ENCODE results near the gene KRT75.

The KRT75 gene

DNA sequence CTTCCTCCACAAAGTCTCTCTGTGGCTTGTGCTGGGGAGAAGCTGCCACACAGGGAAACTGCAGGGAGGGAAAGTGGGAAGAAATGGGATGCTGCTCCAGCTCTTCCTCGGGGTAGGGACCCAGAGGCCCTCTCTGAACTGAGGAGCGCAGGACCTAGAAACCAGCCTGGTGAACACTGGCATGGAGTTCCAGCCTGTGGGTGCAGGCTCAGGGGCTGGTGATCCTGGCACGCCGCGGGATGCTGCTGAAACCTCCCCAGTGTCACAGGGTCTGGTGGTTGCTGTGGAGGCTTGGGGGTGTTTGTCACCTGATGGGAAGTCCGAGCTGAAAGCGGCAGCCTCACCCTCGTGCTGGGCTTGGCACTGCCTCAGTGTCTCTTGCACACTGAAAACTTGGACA, 5.2 kb upstream of the KRT75 start:
- no peak for DNase-seq

DNA sequence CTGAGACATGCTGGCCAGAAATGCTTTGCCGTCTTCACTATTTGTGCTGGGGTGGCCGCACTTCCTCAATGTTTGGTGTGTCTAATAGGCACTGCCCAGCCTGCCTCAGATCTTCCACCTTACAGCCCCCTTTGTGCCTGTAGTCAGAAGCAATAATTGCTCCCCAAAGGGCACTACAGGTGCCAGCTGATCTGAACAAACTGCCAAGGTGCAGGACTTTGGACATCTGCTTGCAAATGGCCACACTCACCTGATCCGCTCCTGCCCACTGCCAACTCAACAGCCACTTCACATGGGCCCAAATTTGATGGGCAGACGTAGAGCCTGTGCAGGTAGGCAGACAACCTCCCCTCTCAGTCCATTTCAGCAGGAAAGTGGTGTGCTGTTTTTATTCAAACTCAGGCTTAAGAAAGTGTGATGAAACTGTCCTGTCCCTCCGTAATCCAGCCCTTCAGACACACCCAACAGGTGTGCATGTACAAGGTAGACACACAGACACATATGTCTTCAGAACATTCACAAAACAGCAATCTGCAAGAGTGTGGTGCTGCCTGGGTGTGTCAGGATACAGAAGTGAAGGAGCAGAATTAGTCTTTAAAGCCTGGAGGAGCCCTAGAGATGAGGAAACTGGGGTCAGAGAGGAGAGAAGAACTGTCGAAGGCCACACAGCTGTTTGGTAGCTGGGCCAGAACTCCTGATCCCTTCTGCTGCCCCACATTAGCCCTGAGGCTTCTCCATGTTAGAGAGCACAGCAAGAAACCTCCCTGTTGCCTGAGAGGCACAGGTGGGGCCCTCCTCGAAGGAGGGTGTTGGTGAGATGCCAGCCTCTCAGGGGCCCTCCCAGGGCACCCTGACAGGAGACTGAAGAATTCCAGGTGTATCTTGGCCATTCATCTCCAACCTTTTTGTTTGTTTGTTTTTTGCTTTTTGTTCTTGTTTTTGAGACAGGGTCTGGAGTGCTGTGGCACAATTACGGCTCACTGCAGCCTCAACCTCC, 4.4 kb upstream of the KRT75 start:
- DNase-seq = no peak

DNA sequence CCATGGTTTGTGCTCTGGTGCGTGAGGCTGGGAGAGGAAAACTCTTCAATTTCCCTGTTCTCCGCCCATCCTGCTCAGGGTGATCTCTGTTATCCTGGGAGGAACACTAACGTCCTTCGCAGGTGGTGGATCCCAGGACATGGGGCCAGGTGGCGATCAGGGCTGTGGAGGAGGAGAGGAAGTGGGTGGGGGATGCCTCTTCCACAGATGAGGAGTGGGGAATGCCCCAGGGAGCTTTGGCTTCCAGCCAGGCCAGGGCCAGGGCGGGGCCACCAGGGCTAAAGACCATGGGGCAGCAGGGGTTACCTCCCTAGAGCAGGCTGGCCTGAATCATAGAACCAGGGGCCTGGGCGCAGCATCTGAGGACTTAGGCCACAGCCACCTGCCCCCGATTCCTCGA, 3.3 kb upstream of the KRT75 start:
- no peak for DNase-seq

DNA sequence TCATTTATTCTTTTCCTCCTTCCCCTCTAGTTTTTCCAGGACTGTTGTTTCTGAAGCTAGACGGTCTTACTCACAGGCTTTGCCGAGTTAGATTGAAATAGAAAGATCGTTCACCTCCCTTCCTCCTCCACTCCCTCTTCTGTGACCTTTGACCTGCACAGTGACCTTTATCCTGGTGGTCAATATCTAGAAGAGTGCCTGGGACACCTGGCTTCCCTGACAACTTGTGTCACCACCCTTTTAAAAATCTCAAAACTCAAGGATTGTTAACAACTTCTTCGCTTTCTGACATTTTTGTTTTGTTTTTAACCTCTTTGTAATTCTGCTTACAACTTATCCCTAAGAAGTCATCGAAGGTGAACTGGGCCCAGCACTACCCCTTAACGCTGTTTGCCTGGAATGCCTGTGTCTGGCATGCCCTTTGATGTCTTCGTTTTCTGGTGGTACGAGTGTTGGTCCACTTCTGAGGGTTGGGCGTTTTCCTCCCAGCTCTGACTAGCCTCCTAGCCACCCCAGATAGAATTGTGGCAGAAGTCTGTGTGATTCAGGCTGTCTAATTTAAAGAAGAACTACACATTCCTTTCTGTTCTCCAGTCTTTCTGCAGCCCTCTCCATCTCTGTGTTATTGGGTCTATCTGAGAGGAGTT, 2.8 kb upstream of the KRT75 start:
- DNase-seq = no peak

- DNase-seq = no peak
Measured at GRCh38 chr12:52436000-52436827, 2.0 kb upstream of the KRT75 start.

GRCh38 chr12:52435659-52435999, 1.5 kb upstream of the KRT75 start:
- DNase-seq = no peak

GRCh38 chr12:52434760-52435530, 774 bp upstream of the KRT75 start:
- DNase-seq = no peak

DNA sequence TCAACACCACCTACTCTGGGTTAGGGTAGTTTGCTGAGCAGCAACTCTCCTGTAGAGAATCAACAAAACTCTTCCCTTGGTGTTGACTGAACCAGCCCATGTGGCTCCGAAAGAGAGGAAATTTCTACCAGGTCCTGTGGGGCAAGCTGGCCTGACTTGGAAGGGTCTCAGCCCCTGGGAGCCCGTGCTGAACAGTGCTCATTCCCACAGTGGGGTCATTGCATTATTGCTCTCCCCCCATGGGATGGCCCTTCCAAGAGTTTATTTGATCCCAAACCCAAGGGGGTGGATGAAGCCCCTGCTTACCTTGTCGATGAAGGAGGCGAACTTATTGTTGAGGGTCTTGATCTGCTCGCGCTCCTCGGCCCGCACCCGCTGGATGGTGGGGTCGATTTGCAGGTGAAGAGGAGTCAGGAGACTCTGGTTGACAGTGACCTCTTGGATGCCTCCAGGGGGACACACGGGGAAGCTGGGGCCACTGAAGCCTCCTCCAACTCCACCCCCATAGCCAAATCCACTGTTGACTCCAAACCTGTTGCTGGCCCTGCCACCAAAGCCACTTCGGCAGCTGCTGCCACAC, 580 bp downstream of the KRT75 start:
- no peak for DNase-seq

- DNase-seq = no peak
Measured at GRCh38 chr12:52432559-52433207, 1.5 kb downstream of the KRT75 start.

DNA sequence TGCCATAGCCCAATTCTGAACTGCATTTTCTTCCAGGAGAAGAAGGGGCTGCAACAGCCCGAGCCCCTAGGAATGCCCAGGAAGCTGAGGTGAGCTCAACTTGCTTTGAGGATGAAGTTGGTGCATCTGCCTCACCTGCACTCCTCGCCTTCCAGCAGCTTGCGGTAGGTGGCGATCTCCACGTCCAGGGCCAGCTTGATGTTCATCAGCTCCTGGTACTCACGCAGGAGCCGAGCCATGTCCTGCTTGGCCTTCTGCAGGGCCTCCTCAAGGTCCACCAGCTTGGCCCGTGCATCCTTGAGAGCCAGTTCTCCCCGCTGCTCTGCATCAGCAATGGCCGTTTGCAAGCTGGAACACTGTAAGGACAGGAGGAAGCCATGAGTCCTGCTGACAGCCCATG, 6.0 kb downstream of the KRT75 start:
- DNase-seq = no peak

GRCh38 chr12:52427083-52427482, 7.1 kb downstream of the KRT75 start:
- DNase-seq = no peak

- no peak for DNase-seq
Measured at GRCh38 chr12:52426034-52426433, 8.1 kb downstream of the KRT75 start.

DNA sequence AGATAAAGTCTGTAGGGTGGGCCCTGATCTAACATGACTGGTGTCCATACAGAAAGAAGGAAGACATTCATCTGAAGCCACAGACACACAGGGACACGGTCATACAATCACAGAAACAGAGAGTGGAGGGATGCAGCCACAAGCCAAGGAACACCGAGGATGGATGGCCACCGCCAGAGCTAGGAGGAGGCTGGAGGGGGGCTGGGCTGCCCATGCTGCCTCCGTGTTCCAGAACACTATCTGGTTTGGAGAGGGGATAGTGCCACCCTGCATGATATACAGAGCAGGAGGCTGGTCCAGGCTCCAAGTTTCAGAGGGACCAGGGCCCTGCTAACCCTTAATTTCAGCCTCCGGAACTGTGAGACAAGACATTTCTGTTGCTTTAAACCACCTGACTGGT, 8.7 kb downstream of the KRT75 start:
- DNase-seq = no peak

DNA sequence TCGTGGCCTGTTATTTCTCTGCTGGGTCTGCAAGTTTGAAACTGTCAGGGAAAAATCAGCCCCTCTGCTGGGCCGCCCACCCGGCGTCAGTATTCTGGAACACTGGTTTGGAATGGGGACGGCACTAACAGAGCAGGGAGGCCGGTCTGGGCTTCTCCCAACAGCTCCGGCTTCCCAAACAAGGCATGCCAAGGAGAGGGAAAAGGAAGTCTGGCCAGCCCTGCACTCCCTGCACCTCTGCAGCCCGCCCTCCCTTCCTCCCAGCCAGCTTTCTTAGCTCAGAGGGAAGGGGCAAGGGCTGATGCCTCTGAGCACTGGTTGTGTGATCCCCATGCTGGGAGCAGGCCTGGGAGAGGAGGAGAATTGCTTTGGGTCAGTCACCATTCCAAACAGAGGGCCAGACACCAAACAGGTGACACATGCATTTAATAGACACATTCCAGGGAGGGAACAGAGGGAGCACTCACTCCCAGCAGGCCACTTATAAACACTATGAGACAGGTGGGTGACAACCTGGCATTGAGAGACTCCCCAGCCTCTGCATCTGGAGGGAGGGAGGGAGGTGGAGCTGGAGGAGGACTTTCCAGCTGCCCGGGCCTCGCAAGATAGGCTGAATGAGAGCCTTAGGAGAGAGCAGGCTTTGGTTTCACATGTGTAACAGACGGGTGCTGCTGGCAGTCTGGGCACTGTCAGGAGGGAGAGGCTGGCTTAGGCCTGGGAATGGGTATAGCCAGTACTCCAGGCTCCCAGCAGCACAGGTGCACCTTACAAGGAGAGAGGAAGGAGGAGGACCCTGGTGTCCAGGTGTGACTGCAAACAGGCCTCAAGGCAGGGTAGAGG, 10.3 kb downstream of the KRT75 start:
- no peak for DNase-seq

- DNase-seq = no peak
Measured at GRCh38 chr12:52423035-52423434, 11.1 kb downstream of the KRT75 start.

GRCh38 chr12:52419656-52420055, 14.5 kb downstream of the KRT75 start:
- no peak for DNase-seq

GRCh38 chr12:52418576-52419110, 15.5 kb downstream of the KRT75 start:
- no peak for DNase-seq

- DNase-seq = no peak
Measured at GRCh38 chr12:52417740-52418139, 16.4 kb downstream of the KRT75 start.

DNA sequence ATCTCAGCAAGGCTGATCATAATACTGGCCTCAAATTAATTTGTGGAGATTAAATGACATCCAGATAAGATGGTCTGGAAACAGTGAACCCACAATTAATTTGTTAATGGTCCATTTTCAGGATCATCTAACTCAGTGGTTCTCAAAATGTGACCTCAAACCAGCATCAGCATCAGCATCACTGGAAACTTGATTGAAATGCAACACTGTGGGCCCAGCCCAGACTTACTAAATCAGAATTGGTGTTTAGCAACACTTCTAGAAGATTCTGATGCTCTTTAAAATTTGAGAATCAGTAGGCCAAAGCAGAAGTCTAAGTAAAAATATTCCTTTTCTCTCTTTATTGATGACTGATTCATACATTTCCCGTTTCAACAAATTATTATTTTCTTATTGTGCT, 17.4 kb downstream of the KRT75 start:
- no peak for DNase-seq

Measured in stimulated activated CD4-positive, alpha-beta T cell treated with anti-CD3 and anti-CD28 coated beads, Interleukin-2, amount 100 ng/mL, for 48 hours (primary cell).